ENCODE results near the gene TFIP11.
"Not testable (repeated sequence)": the region's sequence is repeated elsewhere in the genome, so short reads cannot be mapped to it uniquely, and the experiment has no call there.

The TFIP11 gene

GRCh38 chr22:26540119-26540518 is 27.8 kb upstream of the TFIP11 start:
- DNase-seq: no peak

DNA sequence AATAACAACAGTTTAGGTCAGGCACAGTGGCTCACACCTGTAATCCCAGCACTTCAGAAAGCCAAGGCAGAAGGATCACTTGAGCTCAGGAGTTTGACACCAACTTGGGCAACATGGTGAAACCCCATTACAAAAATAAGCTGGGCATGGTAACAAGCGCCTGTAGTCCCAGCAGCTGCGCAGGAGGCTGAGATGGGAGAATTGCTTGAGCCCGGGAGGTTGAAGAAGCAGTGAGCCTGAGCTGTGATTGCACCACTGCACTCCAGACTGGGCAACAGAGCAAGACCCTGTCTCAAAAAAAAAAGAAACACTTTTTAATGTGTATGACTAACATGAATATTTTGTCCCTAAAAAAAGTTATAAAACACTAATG is 24.5 kb upstream of the TFIP11 start:
- no peak for DNase-seq

GRCh38 chr22:26536056-26536761 is 23.9 kb upstream of the TFIP11 start:
- no peak for DNase-seq

DNA sequence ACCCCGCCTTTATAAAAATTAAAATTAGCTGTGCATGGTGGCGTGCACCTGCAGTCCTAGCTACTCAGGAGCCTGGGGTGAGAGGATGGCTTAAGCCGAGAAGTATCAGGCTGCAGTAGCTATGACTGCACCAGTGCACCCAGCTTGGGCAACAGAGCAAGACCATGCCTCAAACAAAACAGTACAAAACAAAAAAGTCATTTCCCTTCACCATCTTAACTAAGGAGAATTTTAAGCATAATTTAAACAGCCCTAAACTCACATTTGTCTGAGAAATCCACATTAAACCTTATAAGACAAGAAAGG is 23.3 kb upstream of the TFIP11 start:
- no peak for DNase-seq

DNA sequence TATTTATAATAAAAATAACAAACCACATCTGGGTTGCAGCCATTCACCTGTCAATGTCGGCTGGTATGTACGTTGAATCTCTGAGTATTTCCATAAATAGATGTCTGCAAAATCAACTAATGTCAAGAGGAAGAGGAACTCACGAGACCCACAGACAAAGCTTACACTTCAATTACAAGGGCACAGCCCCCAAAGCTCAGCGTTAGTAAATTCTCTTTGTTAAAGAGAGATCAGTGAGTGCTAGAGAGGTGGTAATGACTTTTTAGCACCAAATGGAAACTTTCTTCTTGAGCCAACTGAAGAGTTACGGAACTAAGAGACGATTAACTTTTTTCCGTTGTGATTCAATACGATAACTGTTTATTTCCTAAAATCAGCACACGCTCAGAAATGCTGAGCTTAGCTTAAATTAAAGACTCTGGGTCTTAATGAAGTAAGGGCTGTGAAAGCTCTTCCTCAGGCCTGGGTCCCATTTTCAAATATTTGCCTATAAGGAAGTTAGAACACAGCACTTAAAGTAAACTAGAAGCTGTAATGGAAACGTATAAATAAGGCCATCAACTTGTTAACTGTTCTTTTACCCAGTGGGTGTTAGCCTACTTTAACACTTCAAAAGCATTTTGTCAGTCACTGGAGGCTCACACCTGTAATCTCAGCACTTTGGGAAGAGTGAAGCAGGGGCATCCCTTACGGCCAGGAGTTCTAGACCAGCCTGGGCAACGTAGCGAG is 22.8 kb upstream of the TFIP11 start:
- DNase-seq: no peak

DNA sequence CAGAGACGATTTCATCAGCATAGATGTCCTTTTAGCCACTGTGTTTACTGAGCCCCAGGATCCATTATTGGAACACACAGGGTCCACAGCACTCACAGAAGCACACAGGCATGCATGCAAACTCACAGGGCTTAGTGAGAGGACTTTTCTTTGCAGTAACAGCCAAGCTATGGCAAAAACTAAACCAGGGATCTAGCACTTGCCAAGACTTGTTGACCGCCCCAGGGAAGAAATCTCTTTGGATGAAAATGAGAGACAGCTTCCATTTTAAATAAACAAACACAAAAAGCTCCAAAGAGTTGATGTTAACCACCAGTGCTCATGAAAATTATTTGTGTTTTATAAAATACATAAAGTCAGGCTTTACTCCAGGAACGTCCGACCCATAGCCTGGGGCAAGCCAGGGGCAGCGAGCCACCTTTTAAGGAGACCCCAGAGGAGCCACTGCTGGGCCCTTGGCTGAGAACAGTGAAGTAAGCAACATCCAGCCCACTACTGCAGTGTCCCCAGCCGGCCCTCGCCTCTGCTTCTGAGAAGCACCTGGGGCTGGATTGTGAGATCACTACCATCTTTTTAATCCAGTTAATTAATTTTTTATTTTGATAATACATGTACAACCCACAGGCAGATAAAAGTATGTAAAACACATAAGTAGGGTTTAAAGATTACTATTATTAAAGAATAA is 22.0 kb upstream of the TFIP11 start:
- DNase-seq: no peak

- no peak for DNase-seq
Measured at GRCh38 chr22:26529345-26529744, 17.1 kb upstream of the TFIP11 start.

- DNase-seq: not testable (repeated sequence)
Measured at GRCh38 chr22:26528518-26528917, 16.2 kb upstream of the TFIP11 start.

DNA sequence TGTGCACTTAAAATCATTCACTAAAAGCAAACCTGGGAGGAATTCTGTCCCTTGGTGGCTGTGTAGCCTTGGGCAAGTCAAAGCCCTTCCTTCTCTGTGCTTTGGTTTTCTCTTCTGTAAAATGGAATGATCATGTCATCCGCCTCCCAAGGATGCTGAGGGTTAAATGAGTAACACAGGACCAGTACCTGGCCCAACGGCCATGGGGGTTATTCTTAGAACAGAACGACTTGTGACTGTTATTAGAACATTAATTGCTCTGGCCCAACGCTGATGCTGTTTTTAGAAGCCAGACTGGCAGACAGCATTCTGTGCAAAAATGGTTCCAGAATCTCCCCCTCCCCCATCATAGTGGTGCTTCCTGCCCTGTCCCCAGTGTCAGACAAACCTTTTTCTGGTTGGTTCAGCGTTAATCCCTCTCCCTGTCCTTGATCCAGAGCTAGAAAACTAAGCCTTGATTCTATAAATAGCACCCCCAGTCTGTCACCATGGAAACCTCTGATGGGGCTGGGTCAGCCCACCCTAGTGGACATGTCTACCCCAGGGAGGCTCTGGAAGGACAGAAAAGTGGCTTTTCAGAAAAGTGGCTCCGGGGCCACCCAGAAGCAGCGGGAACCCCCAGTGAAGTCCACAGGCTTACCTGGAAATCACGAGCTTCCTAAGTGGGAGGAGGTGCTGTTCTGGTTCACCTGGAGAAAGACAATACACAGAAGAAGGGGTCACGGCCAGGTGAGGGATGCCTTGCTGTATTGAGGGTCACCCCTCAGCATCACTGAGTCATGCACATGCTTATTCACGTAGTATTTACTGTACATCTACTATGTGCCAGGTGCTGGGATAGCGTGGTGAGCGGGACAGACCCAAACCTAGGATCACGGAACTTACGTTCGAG is 15.5 kb upstream of the TFIP11 start:
- no peak for DNase-seq

GRCh38 chr22:26527167-26527566 is 14.9 kb upstream of the TFIP11 start:
- DNase-seq: no peak

- DNase-seq: no peak
Measured at GRCh38 chr22:26525946-26526564, 13.8 kb upstream of the TFIP11 start.

DNA sequence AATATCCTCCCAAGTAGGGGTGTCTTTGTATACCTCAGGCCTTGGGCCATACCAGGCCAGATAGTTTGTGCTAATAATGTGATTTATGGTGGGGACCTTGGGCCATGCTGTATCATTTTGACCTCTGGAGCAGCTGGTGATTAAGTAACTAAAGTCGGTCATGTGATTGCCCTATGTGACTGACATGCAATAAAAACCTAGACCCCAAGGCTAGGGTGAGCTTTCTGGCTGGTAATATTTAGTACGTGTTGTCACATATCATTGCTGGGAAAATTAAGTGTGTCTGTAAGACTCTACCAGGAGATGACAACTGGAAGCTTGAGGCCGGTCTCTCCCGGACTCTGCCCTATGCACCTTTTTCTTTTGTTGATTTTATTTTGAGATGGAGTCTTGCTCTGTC is 12.6 kb upstream of the TFIP11 start:
- no peak for DNase-seq

DNA sequence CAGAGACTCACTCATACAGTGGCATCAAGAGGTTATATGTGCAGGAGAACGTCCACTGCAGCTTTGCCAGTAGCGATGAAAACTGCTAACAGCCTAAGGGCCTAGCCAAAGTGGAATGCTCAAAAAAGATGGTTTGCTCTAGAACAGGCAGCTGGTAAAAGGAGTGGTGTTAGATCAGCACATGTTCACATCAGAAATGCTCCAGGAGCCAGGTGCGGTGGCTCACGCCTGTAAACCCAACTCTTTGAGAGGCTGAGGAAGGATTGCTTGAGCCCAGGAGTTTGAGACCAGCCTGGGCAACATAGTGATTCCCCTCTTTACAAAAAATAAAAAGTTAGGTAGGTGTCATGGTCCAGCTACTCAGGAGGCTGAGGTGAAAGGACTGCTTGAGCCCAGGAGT is 10.3 kb upstream of the TFIP11 start:
- no peak for DNase-seq

DNA sequence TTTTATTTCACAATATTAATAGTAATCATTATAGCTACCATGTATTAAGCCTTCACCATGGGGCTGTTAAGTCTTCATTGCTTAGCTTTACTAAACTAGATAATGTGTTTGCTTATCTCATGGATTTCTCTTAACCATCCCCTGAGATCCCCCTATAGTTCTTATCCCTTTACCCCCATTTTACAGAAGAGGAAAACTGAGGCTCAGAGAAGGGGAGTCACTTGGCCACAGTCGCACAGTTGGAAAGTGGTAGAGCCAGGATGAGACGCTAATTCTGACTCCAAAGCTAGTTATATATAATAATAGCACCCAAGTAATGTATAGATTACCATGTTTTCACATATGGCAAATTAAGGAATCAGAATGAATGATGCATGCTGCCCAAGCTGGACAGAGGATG is 9.7 kb upstream of the TFIP11 start:
- DNase-seq: no peak

DNA sequence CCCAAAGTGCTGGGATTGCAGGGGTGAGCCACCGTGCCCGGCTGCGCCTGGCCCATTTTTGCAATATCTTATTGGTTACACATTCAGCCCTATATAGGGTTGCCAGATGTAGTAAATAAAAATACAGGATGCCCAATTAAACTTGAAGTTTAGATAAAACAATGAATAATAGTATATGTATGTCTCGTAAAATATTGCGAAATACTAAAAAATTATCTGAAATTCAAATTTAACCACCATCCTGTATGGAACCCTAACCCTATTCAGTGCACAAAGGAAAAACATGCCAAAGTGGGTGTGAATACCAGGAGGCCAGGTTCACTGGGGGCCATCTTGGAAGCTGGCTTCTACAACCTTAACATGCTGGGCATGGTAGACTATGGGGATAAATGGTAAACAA is 5.2 kb upstream of the TFIP11 start:
- no peak for DNase-seq

DNA sequence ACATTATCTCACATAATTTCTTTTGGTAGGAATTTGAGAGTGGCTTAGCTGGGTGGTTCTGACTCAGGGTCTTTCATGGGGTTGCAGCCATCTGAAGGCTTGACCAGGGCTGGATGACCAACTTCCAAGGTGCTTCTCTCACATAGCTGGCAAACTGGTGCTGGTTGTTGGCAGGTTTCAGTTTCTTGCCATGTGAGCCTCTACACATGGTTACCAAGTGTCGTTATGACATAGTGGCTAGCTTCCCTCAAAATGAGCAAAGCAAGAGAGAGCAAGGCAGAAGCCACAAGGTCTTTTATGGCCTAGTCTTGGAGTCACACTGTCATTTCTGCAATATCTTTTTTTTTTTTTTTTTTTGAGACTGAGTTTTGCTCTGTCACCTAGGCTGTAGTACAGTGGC is 4.2 kb upstream of the TFIP11 start:
- no peak for DNase-seq

- DNase-seq: no peak
Measured at GRCh38 chr22:26515931-26516330, 3.7 kb upstream of the TFIP11 start.

- no peak for DNase-seq
Measured at GRCh38 chr22:26514419-26515161, 2.3 kb upstream of the TFIP11 start.

DNA sequence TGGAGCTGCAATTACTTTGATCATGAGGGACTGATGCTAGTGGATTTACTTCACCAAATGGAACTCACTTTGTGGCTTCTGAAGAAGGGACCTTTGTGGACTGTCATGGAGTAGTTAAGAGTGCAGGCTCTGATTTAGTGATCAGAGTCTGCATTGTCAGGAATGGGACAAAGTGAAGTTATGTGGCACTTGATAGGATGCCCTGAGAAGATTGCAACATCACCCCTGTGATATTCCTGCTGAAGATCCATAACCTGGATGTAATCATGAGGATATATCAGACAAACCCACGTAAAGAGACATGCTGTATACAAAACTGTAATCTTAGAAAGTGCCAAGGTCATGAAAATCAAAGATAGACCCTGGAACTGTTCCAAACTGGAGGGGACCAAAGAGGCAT is 1.6 kb upstream of the TFIP11 start:
- DNase-seq: no peak

- no peak for DNase-seq
Measured at GRCh38 chr22:26508148-26508547, 4.1 kb downstream of the TFIP11 start.

DNA sequence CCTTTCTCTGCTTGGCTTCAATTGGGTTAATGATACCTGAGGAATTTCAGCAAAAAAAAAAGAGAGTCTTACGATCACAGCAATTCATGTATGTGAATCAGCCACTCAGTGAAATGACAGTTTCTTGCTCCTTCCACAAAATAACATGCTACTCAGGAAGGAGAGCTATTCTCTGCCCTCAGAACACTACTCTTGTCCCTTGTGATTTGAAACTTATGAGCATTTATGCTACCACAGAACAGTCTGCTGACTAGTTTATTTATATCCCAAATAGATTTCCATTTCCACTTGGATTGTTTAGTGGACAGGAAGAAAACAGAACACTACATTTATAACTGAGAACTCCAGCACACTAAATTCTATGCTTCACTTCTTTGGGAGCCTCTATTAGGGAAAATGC is 8.5 kb downstream of the TFIP11 start:
- DNase-seq: no peak
